Brain microvascular endothelial cell (primary cell): ENCODE data around the gene AKAP8L.
"Not testable (repeated sequence)": the region's sequence is repeated elsewhere in the genome, so short reads cannot be mapped to it uniquely, and the experiment has no call there.

Experiments used
- DNase-seq: peaks from one replicate; pipeline ENCODE4 v3.0.0-alpha.2; 2020
- H3K27ac ChIP-seq: fragments of 250-450 bp; sonication (Bioruptor Pico); 2 replicates; pipeline ENCODE4 v1.5.1; 2020; ENCODE audit warnings: mild to moderate bottlenecking, moderate library complexity
- H3K27me3 ChIP-seq: fragments of 250-450 bp; sonication (Bioruptor Pico); replicated peaks from 2 replicates; pipeline ENCODE4 v1.5.1; 2020; ENCODE audit warnings: mild to moderate bottlenecking
- H3K36me3 ChIP-seq: fragments of 250-450 bp; sonication (Bioruptor Pico); replicated peaks from 2 replicates; pipeline ENCODE4 v1.5.1; 2020; ENCODE audit warnings: mild to moderate bottlenecking
- H3K4me3 ChIP-seq: 2 replicates; pipeline ENCODE4 v1.5.1; 2011; ENCODE audit warnings: low read depth, mild to moderate bottlenecking, control low read depth, low read length, moderate library complexity
- CTCF ChIP-seq: IDR thresholded peaks from 2 replicates; pipeline ENCODE4 v1.5.1; 2011; ENCODE audit warnings: low read depth, mild to moderate bottlenecking, moderate library complexity, low read length, control low read depth, inconsistent platforms; ENCODE audit errors: missing control alignments
- in situ Hi-C: cut with HindIII; loops from 2 replicates; pipeline ENCODE4 v1.10.0; 2017; ENCODE audit warnings: low sequenced_read_pairs, low pct_ligation_motif_present

The AKAP8L gene

DNA sequence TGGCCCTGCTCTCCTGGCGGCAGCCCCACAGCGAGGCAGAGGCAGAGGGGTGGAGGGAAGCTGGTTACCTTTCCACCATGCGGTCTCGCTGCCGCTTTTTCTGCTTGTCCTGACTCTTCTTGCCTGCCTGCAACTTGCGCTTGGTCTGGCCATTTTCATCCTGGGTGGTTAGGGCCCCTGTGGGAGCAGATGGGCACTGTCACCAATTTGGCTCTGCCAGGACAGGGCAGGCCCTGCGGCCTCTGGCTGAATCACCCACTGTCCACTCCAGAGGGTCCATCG is 19.6 kb downstream of the AKAP8L start:
- Histone ChIP-seq H3K27ac (no peak overlapping the region), H3K27me3 (no peaks in the 10 kb centered on the region), H3K36me3 (peaks cover 72% of the 10 kb centered on the region), H3K4me3 (no peak overlapping the region)
- TF ChIP-seq CTCF, result no peak
- DNase-seq, result no peak
- in situ Hi-C loops, result no loop called here

- Histone ChIP-seq H3K27ac (no peak overlapping the region), H3K27me3 (no peaks in the 10 kb centered on the region), H3K36me3 (peaks cover 72% of the 10 kb centered on the region), H3K4me3 (no peak overlapping the region)
- in situ Hi-C loops, result no loop called here
- no peak for DNase-seq
- no peak for TF ChIP-seq CTCF
Observed at GRCh38 chr19:15398501-15399233, 20.1 kb downstream of the AKAP8L start.

GRCh38 chr19:15397782-15398181 is 21.0 kb downstream of the AKAP8L start:
- in situ Hi-C loops, result no loop called here
- no peak overlapping the region for H3K4me3 ChIP-seq

DNA sequence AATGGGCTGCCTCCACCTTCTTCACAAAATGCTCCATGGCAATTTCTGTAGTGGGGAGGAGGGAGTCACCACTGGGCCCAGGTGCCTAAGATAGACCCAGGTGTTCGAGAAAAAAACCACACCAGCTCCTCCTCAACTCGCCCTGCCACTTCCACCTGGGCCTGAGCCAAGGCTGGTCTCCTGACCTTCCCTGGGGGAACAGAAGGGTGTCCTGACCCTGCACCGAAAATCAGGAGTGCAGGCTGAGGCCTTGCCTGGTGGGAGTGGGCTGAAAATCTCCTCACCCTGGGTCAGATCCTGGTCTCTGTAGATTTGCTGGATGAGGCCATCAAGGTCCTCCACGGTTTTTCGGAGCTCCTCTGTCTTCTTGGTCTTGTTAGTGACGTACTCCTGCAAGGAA is 21.6 kb downstream of the AKAP8L start:
- TF ChIP-seq CTCF, result no peak
- in situ Hi-C loops, result no loop called here
- Histone ChIP-seq H3K27ac (no peak overlapping the region), H3K4me3 (no peak overlapping the region), H3K27me3 (no peaks in the 10 kb centered on the region), H3K36me3 (peaks cover 65% of the 10 kb centered on the region)
- DNase-seq, result no peak

More at GRCh38 chr19:15397782-15398181, 21.0 kb downstream of the AKAP8L start:
- no peak for TF ChIP-seq CTCF
- no peak overlapping the region for H3K27ac ChIP-seq
- peaks cover 67% of the 10 kb centered on the region for H3K36me3 ChIP-seq
- H3K27me3 ChIP-seq, result no peaks in the 10 kb centered on the region
- DNase-seq, result no peak

DNA sequence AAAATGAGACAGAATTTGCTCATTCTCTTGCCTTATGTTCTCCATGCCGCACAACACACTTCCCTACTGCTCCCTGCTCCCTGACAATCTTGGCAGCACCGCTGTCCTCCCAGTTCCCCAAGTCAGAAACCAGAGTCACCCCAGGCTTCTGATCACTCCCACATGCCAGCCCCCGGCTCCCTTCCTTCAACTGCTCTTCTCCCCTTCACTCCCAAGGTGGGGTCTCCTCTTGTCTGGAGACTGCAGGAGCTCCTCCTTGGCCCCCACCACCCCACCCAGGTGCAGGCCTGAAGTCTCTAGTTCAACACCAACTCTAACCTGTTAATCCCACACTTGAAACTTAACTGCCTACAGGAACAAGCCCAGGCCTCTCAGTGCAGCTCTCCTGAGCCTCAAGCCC is 22.4 kb downstream of the AKAP8L start:
- Histone ChIP-seq H3K27me3 (no peaks in the 10 kb centered on the region), H3K4me3 (no peak overlapping the region), H3K36me3 (peaks cover 71% of the 10 kb centered on the region), H3K27ac (no peak overlapping the region)
- in situ Hi-C loops, result no loop called here
- DNase-seq, result no peak
- TF ChIP-seq CTCF, result no peak

DNA sequence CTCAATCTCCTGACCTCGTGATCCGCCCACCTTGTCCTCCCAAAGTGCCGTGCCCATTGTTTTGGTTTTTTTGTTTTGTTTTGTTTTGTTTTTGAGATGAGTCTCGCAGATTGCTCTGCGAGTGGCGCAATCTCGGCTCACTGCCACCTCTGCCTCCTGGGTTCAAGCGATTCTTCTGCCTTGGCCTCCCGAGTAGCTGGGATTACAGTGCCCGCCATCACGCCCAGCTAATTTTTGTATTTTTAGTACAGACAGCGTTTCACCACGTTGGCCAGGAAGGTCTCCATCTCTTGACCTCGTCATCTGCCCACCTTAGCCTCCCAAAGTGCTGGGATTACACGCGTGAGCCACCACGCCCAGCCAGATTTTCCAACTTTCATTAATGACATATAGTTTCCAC is 23.5 kb downstream of the AKAP8L start:
- in situ Hi-C loops, H3K4me3 ChIP-seq, H3K27ac ChIP-seq, H3K27me3 ChIP-seq, DNase-seq: not testable (repeated sequence)
- peaks cover 67% of the 10 kb centered on the region for H3K36me3 ChIP-seq
